Tracheal epithelial cell (primary cell): ENCODE results near the gene HSF2. TPM values are rescaled to one million over a fixed set of nuclear protein-coding genes. Genes with fewer than 3 reads are reported as not detected.

Source experiments
- total RNA-seq: library from RNA; depleted of rRNA; stranded (reverse); fragments of >200 nt; gene quantifications from 2 replicates; pipeline ENCODE4 v1.2.1, GENCODE V29; 2014

HSF2 gene
- 11.3 and 16.0 TPM in 2 replicates for total RNA-seq

DNA sequence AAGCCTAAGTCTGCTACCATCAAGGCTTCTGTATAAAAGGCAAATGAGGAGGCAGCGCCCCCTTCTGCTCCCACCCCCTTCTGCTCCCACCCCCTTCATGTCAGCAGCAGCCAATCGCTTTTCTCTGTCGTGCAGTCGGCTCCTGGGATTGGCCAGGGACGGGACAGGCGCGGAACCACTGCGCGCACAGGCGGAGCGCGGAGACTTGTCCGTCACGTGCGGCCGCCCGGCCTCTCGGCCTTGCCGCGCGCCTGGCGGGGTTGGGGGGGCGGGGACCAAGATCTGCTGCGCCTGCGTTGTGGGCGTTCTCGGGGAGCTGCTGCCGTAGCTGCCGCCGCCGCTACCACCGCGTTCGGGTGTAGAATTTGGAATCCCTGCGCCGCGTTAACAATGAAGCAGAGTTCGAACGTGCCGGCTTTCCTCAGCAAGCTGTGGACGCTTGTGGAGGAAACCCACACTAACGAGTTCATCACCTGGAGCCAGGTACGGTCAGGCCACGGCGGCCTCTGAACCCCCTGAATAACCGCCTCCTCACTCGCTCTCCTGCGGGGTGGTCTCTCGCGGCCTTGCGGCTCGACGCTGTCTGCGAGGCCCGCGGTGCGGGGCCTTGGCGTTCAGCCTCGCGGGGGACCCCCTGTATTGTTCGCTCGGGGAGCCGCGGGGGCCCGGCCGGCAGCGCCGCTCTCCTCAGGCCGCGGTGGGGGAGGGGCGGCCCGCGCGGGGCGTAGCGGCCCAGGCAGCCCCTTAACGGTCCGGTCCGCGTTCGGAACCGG is at the start of gene HSF2:
TSS of gene HSF2 (plus strand) at position 305 of the 773 bp plus-strand sequence. CDS start at position 391, 86 bp downstream.

GRCh38 chr6:122471107-122472021 is 71.9 kb downstream of the HSF2 start, which contains the start of gene SERINC1:
TSS of gene SERINC1 (minus strand) at chr6:122471807. CDS start at chr6:122471737, 70 bp downstream.

Other genes with a start within 250 kb of the HSF2 start
- 142 and 162 TPM in 2 replicates for gene SERINC1, start 72.2 kb downstream of the HSF2 start, total RNA-seq
- 9.2 and 20.2 TPM in 2 replicates for gene PKIB, start 210.8 kb downstream of the HSF2 start, total RNA-seq